Activated CD4-positive, alpha-beta T cell treated with anti-CD3 and anti-CD28 coated beads, Interleukin-2, amount 10 ng/mL, durations not matched to agents 24 days and 14 days (primary cell): ENCODE results near the gene ZNF622. TPM values are rescaled to one million over a fixed set of nuclear protein-coding genes. Genes with fewer than 3 reads are reported as not detected.

Experiments used
- DNase-seq: peaks from one replicate; pipeline ENCODE4 v3.0.0; 2022
- H3K27ac Mint-ChIP-seq: one replicate; pipeline ENCODE4 v1.8.0; 2022; ENCODE audit warnings: mild to moderate bottlenecking, mixed read lengths
- H3K27me3 Mint-ChIP-seq: one replicate; pipeline ENCODE4 v1.8.0; 2022; ENCODE audit warnings: mixed read lengths
- H3K36me3 Mint-ChIP-seq: one replicate; pipeline ENCODE4 v1.8.0; 2022; ENCODE audit warnings: low read depth, mild to moderate bottlenecking, mixed read lengths
- H3K4me1 Mint-ChIP-seq: one replicate; pipeline ENCODE4 v1.8.0; 2021; ENCODE audit warnings: mixed read lengths
- H3K4me3 Mint-ChIP-seq: one replicate; pipeline ENCODE4 v1.8.0; 2022; ENCODE audit warnings: mild to moderate bottlenecking, moderate library complexity, mixed read lengths
- H3K9me3 Mint-ChIP-seq: one replicate; pipeline ENCODE4 v1.8.0; 2021; ENCODE audit warnings: mixed read lengths
- intact Hi-C: fragments of 100-400 bp; cut with micrococcal nuclease; formaldehyde crosslinking; loops from one replicate; pipeline ENCODE4 v1.15.1; 2023
- total RNA-seq: library from RNA; stranded (reverse); gene quantifications from 2 replicates; pipeline ENCODE4 v1.2.3, GENCODE V29; 2022

ZNF622 gene
- total RNA-seq: 40.7 and 43.0 TPM in 2 replicates

GRCh38 chr5:16465544-16466432 lies at the start of gene ZNF622:
Gene ZNF622 (minus strand): TSS chr5:16465800. CDS start chr5:16465665, 135 bp downstream.
- DNase-seq: peak; percentile 97
- intact Hi-C loops: loop anchor here (2.0 to 10.0 kb wide), 4 partner anchors 87 to 1871 kb away; partner anchors contain the start of gene MYO10
- peaks cover 49% of the 10 kb centered on the region for H3K36me3 Mint-ChIP-seq
- no peaks in the 10 kb centered on the region for H3K27me3 Mint-ChIP-seq
- H3K4me3 Mint-ChIP-seq: peak within 1 kb of the TSS; percentile 99
- H3K27ac Mint-ChIP-seq: peak within 1 kb of the TSS; percentile 95
- H3K4me1 Mint-ChIP-seq: peaks cover 54% of the 10 kb centered on the region
- H3K9me3 Mint-ChIP-seq: no peaks in the 10 kb centered on the region

DNA sequence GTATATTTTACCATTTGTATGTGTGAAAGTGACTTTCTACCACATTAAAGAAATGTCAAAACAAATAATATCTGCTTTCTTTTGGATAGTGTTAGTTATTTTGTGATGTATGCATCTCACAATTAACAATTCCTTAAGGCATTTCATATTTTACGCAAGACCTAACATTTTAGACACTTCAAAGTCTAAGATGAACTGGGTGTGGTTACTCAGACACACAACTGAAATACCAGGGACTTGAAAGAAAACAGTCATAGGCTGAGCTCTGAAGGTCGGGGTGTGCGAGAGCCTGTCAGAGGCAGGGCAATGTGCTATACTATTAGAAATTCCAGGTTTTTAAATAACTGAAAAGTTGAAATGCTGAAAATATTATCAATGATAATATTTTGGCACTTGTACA lies 44.5 kb upstream of the ZNF622 start:
- Mint-ChIP-seq H3K4me1 (no peaks in the 10 kb centered on the region), H3K27me3 (no peaks in the 10 kb centered on the region), H3K27ac (no peak overlapping the region), H3K9me3 (no peaks in the 10 kb centered on the region), H3K36me3 (peaks cover 2% of the 10 kb centered on the region), H3K4me3 (no peak overlapping the region)
- intact Hi-C loops: no loop called here
- DNase-seq: no peak

- peaks cover 2% of the 10 kb centered on the region for H3K36me3 Mint-ChIP-seq
- H3K4me3 Mint-ChIP-seq: no peak overlapping the region
- no peaks in the 10 kb centered on the region for H3K9me3 Mint-ChIP-seq
- H3K27me3 Mint-ChIP-seq: no peaks in the 10 kb centered on the region
- H3K27ac Mint-ChIP-seq: no peak overlapping the region
- H3K4me1 Mint-ChIP-seq: no peaks in the 10 kb centered on the region
- intact Hi-C loops: no loop called here
- no peak for DNase-seq
Observed at GRCh38 chr5:16508730-16509531, 43.3 kb upstream of the ZNF622 start.

- H3K27ac Mint-ChIP-seq: no peak overlapping the region
- no peak overlapping the region for H3K4me3 Mint-ChIP-seq
- no peaks in the 10 kb centered on the region for H3K27me3 Mint-ChIP-seq
- H3K9me3 Mint-ChIP-seq: no peaks in the 10 kb centered on the region
- H3K36me3 Mint-ChIP-seq: peaks cover 2% of the 10 kb centered on the region
- H3K4me1 Mint-ChIP-seq: no peaks in the 10 kb centered on the region
- DNase-seq: no peak
- intact Hi-C loops: no loop called here
Observed at GRCh38 chr5:16507716-16508115, 42.1 kb upstream of the ZNF622 start.

DNA sequence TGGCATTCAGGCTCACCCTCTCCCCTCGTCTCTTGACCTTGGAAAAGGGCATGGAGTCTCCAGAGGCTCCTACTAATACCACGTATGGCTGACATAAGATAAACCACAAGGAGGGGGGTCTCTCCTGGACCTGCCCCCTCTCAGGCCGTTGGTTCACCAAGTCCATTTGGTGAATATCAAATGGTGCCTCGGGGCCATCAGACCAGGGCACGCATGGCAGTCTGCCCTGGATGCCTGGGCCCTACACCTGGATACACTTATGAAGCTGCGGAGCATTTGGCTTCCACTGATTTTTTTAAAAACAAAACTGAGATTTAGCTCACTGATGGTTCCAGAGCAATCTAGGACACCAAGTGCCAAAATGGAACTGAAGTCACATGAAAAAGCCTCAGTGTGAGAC lies 40.3 kb upstream of the ZNF622 start:
- no peak overlapping the region for H3K4me3 Mint-ChIP-seq
- no peaks in the 10 kb centered on the region for H3K9me3 Mint-ChIP-seq
- no peaks in the 10 kb centered on the region for H3K4me1 Mint-ChIP-seq
- DNase-seq: no peak
- no peaks in the 10 kb centered on the region for H3K27me3 Mint-ChIP-seq
- intact Hi-C loops: no loop called here
- peaks cover 4% of the 10 kb centered on the region for H3K36me3 Mint-ChIP-seq
- H3K27ac Mint-ChIP-seq: no peak overlapping the region

DNA sequence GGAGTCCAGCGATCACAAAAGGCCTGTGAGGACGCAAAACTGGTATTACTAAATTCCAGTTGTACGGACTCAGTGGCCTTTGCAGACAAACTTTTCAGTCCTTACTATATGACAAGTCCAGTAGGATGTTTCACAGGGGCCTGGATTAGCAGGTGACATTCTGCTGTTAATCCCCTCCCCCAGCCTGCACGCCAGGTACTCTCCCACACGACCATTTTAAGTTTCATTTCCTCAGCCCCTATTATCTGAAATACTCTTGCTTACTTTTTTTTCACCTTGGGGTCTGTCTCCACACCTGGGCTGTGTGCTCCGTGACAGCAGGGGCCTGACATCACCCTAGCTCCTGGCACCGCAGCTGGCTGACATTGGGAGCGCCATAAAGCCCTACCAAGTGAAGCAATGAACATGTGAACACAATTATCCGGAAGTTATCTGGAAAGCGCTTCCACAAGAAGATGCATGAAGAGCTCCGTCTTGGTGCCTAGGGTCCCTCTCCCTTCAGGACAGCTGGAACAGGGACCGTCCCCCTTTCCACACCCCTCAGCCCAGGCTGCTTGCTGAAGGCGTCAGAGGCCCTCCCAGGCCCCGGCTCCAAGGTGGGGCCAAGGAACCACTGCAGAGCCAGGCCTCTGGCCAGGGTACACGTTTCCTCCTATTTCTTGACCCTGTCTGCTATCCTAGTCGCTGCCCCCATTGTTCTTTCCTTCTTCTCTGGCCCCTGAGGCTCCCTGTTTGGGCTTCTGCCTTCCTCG lies 39.7 kb upstream of the ZNF622 start:
- no peaks in the 10 kb centered on the region for H3K27me3 Mint-ChIP-seq

DNA sequence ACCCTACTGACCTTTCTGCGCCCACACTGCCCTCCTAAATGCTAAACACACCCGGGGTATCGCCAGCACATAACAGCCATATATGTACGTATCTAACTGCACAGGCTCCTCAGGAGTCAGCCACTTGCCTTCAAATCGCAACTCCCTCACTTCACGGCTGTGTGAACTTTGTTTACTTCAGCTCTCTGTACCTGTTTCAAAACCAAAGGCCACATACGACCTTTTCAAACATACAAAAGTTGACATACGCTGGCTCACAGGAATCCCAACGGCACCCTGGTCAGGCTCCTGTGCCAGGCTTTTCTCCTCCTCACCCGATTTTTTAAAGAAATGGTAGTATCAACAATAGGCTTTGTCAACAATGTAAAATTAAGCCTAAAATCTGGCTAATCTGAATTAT lies 39.0 kb upstream of the ZNF622 start:
- Mint-ChIP-seq H3K9me3 (peaks cover 10% of the 10 kb centered on the region), H3K27ac (no peak overlapping the region), H3K4me3 (no peak overlapping the region), H3K36me3 (peaks cover 8% of the 10 kb centered on the region), H3K4me1 (no peaks in the 10 kb centered on the region), H3K27me3 (no peaks in the 10 kb centered on the region)
- no peak for DNase-seq
- intact Hi-C loops: no loop called here

More for the DNA sequence above, 39.7 kb upstream of the ZNF622 start:
- H3K4me3 Mint-ChIP-seq: no peak overlapping the region
- no peaks in the 10 kb centered on the region for H3K4me1 Mint-ChIP-seq
- peaks cover 2% of the 10 kb centered on the region for H3K9me3 Mint-ChIP-seq
- no peak for DNase-seq
- intact Hi-C loops: no loop called here
- peaks cover 3% of the 10 kb centered on the region for H3K36me3 Mint-ChIP-seq
- H3K27ac Mint-ChIP-seq: no peak overlapping the region

- peaks cover 11% of the 10 kb centered on the region for H3K36me3 Mint-ChIP-seq
- no peaks in the 10 kb centered on the region for H3K4me1 Mint-ChIP-seq
- H3K27ac Mint-ChIP-seq: no peak overlapping the region
- H3K9me3 Mint-ChIP-seq: peaks cover 11% of the 10 kb centered on the region
- H3K27me3 Mint-ChIP-seq: no peaks in the 10 kb centered on the region
- no peak overlapping the region for H3K4me3 Mint-ChIP-seq
- no peak for DNase-seq
- intact Hi-C loops: no loop called here
Observed at GRCh38 chr5:16502866-16503265, 37.3 kb upstream of the ZNF622 start.

DNA sequence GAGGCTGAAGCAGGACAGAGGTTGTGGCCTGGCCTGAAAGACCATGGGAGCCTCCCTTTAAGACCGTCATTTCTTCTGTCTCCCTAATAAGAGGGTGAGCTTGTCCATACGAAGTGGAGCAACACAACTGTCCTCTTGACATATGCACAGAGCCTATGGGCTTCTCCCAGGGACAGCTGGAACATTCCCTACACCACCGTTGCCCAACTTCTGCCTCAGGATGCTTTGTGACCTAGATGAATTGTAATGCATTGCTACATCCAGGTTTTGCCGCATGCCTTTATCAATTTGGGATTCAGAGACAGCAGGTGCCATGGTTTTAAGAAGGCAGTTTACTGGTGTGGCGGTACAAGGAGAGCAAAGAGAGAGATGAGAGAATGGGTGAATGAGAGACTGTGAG lies 34.4 kb upstream of the ZNF622 start:
- no peak overlapping the region for H3K4me3 Mint-ChIP-seq
- no peak overlapping the region for H3K27ac Mint-ChIP-seq
- no peaks in the 10 kb centered on the region for H3K4me1 Mint-ChIP-seq
- no peaks in the 10 kb centered on the region for H3K27me3 Mint-ChIP-seq
- H3K9me3 Mint-ChIP-seq: peaks cover 18% of the 10 kb centered on the region
- DNase-seq: no peak
- intact Hi-C loops: no loop called here
- H3K36me3 Mint-ChIP-seq: peaks cover 21% of the 10 kb centered on the region

DNA sequence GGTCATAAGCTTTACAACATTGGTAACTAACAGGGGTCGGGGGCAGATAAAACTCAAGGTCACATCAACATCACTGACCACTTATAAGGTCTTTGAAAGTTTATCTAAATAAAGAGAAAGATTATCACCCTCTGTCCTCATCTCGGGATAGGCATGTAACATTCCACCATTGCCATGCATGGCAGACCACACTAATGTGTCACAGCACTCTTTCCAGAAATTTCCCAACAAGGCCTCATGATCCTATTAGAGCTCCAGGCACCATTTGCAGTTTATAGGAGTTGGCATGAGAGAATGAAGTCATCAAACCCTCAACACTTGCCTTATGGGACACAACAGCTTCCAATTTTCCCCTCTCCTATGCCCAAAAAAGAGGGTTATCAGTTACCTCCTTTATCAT lies 31.9 kb upstream of the ZNF622 start:
- no peak for DNase-seq
- Mint-ChIP-seq H3K27me3 (no peaks in the 10 kb centered on the region), H3K36me3 (peaks cover 27% of the 10 kb centered on the region), H3K4me3 (no peak overlapping the region), H3K9me3 (peaks cover 24% of the 10 kb centered on the region), H3K4me1 (no peaks in the 10 kb centered on the region), H3K27ac (no peak overlapping the region)
- intact Hi-C loops: no loop called here

- intact Hi-C loops: no loop called here
Observed at GRCh38 chr5:16493261-16493660, 27.7 kb upstream of the ZNF622 start.

GRCh38 chr5:16492398-16493140 lies 27.0 kb upstream of the ZNF622 start:
- Mint-ChIP-seq H3K9me3 (peaks cover 10% of the 10 kb centered on the region), H3K36me3 (peaks cover 14% of the 10 kb centered on the region), H3K27ac (no peak overlapping the region), H3K4me1 (no peaks in the 10 kb centered on the region), H3K27me3 (no peaks in the 10 kb centered on the region), H3K4me3 (no peak overlapping the region)
- intact Hi-C loops: no loop called here
- DNase-seq: no peak

More at GRCh38 chr5:16493261-16493660, 27.7 kb upstream of the ZNF622 start:
- DNase-seq: no peak
- Mint-ChIP-seq H3K4me3 (no peak overlapping the region), H3K9me3 (peaks cover 15% of the 10 kb centered on the region), H3K4me1 (no peaks in the 10 kb centered on the region), H3K36me3 (peaks cover 17% of the 10 kb centered on the region), H3K27me3 (no peaks in the 10 kb centered on the region), H3K27ac (no peak overlapping the region)

GRCh38 chr5:16490911-16491310 lies 25.3 kb upstream of the ZNF622 start:
- no peaks in the 10 kb centered on the region for H3K27me3 Mint-ChIP-seq
- no peak overlapping the region for H3K27ac Mint-ChIP-seq
- intact Hi-C loops: no loop called here
- peaks cover 8% of the 10 kb centered on the region for H3K36me3 Mint-ChIP-seq
- peaks cover 4% of the 10 kb centered on the region for H3K4me1 Mint-ChIP-seq
- H3K4me3 Mint-ChIP-seq: no peak overlapping the region
- peaks cover 7% of the 10 kb centered on the region for H3K9me3 Mint-ChIP-seq
- no peak for DNase-seq
